ENCODE results near the gene SLC66A3. TPM values are rescaled to one million over a fixed set of nuclear protein-coding genes. Genes with fewer than 3 reads are reported as not detected.
"Not testable (repeated sequence)": the region's sequence is repeated elsewhere in the genome, so short reads cannot be mapped to it uniquely, and the experiment has no call there.

SLC66A3 gene
- total RNA-seq, 3 donors from 2014 or later: 5.3 to 6.9 (median 6.7) TPM

DNA sequence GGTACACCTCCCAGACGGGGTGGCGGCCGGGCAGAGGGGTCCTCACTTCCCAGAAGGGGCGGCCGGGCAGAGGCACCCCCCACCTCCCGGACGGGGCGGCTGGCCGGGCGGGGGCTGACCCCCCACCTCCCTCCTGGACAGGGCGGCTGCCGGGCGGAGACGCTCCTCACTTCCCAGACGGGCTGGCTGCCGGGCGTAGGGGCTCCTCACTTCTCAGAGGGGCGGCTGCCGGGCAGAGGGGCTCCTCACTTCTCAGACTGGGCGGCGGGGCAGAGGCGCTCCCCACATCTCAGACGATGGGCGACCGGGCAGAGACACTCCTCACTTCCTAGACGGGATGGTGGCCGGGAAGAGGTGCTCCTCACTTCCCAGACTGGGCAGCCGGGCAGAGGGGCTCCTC is 9.8 kb downstream of the SLC66A3 start:
- H3K4me1 Mint-ChIP-seq (ENCODE audit: low read depth): peaks cover 15% of the 10 kb centered on the region
- not testable (repeated sequence) for H3K4me3 Mint-ChIP-seq, H3K9me3 Mint-ChIP-seq

DNA sequence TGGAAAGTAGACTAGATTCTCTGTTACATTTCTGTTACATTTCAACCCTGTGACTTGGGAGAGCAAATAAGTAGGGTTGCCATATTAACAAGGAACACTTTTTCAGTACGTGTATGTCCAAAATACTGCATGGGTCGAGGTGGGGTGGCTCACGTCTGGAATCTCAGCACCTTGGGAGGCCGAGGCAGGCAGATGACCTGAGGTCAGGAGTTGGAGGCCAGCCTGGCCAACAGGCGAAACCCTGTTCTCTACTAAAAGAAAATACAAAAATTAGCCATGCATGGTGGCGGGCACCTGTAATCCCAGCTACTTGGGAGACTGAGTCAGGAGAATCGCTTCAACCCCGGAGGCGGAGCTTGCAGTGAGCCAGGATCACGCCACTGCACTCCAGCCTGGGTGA is 11.2 kb downstream of the SLC66A3 start:
- DNase-seq (no peak), ATAC-seq (no peak)
- no peaks in the 10 kb centered on the region for H3K27me3 Mint-ChIP-seq (ENCODE audit: low read depth)
- H3K36me3 Mint-ChIP-seq (ENCODE audit: insufficient read depth): peaks cover 11% of the 10 kb centered on the region
- H3K4me3 Mint-ChIP-seq: no peak overlapping the region
- no peaks in the 10 kb centered on the region for H3K9me3 Mint-ChIP-seq
- H3K4me1 Mint-ChIP-seq (ENCODE audit: low read depth): peaks cover 2% of the 10 kb centered on the region

More for the DNA sequence above, 9.8 kb downstream of the SLC66A3 start:
- ATAC-seq; H3K27me3 Mint-ChIP-seq (ENCODE audit: low read depth); DNase-seq: not testable (repeated sequence)
- peaks cover 11% of the 10 kb centered on the region for H3K36me3 Mint-ChIP-seq (ENCODE audit: insufficient read depth)

- ATAC-seq (no peak), DNase-seq (no peak)
- Mint-ChIP-seq H3K9me3 (no peaks in the 10 kb centered on the region), H3K36me3 (ENCODE audit: insufficient read depth) (peaks cover 7% of the 10 kb centered on the region), H3K4me3 (no peak overlapping the region), H3K4me1 (ENCODE audit: low read depth) (no peaks in the 10 kb centered on the region), H3K27me3 (ENCODE audit: low read depth) (no peaks in the 10 kb centered on the region)
Measured at GRCh38 chr2:11168488-11168887, 13.2 kb downstream of the SLC66A3 start.

- Mint-ChIP-seq H3K27me3 (ENCODE audit: low read depth) (no peaks in the 10 kb centered on the region), H3K9me3 (no peaks in the 10 kb centered on the region), H3K4me3 (no peak overlapping the region), H3K4me1 (ENCODE audit: low read depth) (no peaks in the 10 kb centered on the region), H3K36me3 (ENCODE audit: insufficient read depth) (peaks cover 1% of the 10 kb centered on the region)
- DNase-seq (no peak), ATAC-seq (no peak)
Measured at GRCh38 chr2:11169333-11169732, 14.1 kb downstream of the SLC66A3 start.

DNA sequence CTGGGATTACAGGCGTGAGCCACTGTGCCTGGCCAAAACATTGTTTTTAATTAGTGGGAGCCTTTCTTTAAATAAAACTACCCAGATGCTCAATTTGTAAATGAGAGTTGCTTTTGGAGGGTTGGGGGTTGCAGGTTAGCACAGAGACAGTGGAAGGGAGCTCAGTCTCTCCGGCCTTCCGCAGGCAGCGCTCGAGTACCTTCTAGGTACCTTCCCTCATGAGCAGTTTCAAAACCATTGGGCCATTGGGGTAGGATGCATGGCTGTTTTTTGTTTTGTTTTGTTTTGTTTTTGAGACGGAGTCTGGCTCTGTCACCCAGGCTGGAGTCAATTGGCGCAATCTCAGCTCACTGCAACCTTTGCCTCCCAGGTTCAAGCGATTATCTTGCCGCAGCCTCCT is 19.0 kb downstream of the SLC66A3 start:
- no peak for DNase-seq
- no peak overlapping the region for H3K4me3 Mint-ChIP-seq
- no peaks in the 10 kb centered on the region for H3K9me3 Mint-ChIP-seq
- no peak for ATAC-seq
- peaks cover 2% of the 10 kb centered on the region for H3K36me3 Mint-ChIP-seq (ENCODE audit: insufficient read depth)
- H3K27me3 Mint-ChIP-seq (ENCODE audit: low read depth): no peaks in the 10 kb centered on the region
- peaks cover 11% of the 10 kb centered on the region for H3K4me1 Mint-ChIP-seq (ENCODE audit: low read depth)

DNA sequence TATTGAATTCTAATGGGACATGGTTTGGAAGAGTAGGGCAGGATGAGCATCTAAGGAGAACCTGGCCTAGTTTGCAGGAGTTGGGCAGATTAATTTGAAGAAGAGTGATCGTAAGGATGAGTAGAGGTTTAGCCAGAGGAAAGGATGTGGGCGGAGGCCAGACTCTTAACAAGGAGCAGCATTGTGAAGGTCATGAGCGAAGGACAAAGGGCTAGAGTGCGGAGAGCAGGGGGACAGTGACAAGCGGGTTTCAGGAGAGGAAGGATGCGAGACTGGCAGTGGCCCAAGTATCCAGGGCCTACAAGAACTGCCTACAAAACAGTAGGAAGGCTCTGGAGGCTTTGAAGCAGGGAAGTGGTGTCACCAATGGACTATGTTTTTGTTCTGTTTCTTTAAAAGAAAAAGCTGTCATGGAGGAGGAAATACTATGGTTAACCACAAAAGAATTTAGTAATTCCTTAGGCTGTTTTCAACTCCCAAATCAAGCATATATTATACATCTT is 20.1 kb downstream of the SLC66A3 start:
- H3K9me3 Mint-ChIP-seq: no peaks in the 10 kb centered on the region
- no peak overlapping the region for H3K4me3 Mint-ChIP-seq
- H3K27me3 Mint-ChIP-seq (ENCODE audit: low read depth): no peaks in the 10 kb centered on the region
- H3K36me3 Mint-ChIP-seq (ENCODE audit: insufficient read depth): peaks cover 2% of the 10 kb centered on the region
- ATAC-seq: no peak
- no peak for DNase-seq
- H3K4me1 Mint-ChIP-seq (ENCODE audit: low read depth): peaks cover 11% of the 10 kb centered on the region

DNA sequence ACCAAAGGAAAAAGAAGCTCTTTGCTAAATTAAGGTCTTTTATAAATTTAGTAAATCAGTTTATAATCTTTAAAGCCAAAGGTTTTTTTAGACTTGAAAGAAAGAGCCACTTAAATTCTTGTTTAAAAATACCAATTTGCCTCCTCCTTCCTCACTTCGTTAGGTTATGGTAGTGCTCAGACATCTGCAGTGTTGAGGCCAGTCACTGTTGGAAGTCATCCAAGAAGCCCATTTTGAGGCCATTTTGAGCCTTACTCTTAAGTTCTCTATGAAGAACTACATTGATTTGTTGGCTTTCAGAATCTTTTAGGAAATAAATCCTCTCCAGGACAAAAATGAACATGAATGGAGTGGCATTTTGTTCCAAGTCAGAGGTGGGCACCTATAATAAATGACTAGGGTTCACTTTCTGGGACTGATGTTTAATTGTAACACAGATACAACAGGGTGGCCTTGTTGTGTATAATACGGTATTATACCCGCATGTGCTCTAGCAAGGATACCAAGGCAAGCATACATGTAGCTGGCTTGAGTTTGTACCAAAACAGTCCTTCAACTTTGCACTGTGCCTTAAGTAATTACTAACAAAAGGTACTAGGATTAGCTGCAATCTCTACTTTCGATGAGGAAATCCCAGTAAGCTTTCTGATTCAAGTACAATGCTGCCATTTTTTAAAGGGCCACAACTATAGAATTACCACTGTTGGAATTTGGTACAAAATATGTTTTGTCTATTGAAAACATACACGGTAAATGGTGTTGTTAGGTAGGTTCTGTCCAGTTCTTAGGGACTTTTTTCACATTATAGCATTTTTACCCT is 22.8 kb downstream of the SLC66A3 start:
- H3K4me1 Mint-ChIP-seq (ENCODE audit: low read depth): peaks cover 11% of the 10 kb centered on the region

GRCh38 chr2:11179196-11179595 is 23.9 kb downstream of the SLC66A3 start:
- Mint-ChIP-seq H3K4me1 (ENCODE audit: low read depth) (peaks cover 11% of the 10 kb centered on the region), H3K27me3 (ENCODE audit: low read depth) (no peaks in the 10 kb centered on the region)
- ATAC-seq: no peak

More for the DNA sequence above, 22.8 kb downstream of the SLC66A3 start:
- no peaks in the 10 kb centered on the region for H3K27me3 Mint-ChIP-seq (ENCODE audit: low read depth)
- no peaks in the 10 kb centered on the region for H3K9me3 Mint-ChIP-seq
- DNase-seq (no peak), ATAC-seq (no peak)
- H3K36me3 Mint-ChIP-seq (ENCODE audit: insufficient read depth): peaks cover 5% of the 10 kb centered on the region
- H3K4me3 Mint-ChIP-seq: no peak overlapping the region

DNA sequence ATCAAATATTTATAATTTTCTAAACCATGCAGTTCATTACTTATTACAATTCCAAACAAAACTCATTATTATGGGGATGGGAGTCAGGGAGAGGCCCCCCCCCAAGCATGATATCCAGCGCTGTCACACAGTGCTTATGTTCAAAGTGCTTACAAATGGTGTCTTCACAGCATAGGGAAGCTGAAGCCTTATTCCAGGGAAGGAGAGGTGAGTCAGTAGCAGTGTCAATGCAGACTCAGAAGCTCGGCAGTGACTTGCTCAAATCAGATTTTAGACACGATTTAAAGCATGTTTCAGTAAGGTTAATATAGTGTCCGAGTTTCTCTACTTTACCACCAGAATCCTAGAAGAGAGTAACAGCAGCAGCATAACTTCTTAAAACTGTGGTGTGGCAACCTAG is 24.6 kb downstream of the SLC66A3 start:
- no peaks in the 10 kb centered on the region for H3K9me3 Mint-ChIP-seq
- peaks cover 10% of the 10 kb centered on the region for H3K4me1 Mint-ChIP-seq (ENCODE audit: low read depth)
- no peaks in the 10 kb centered on the region for H3K27me3 Mint-ChIP-seq (ENCODE audit: low read depth)
- ATAC-seq: no peak
- no peak for DNase-seq
- H3K4me3 Mint-ChIP-seq: no peak overlapping the region
- H3K36me3 Mint-ChIP-seq (ENCODE audit: insufficient read depth): peaks cover 5% of the 10 kb centered on the region

More at GRCh38 chr2:11179196-11179595, 23.9 kb downstream of the SLC66A3 start:
- Mint-ChIP-seq H3K36me3 (ENCODE audit: insufficient read depth) (peaks cover 5% of the 10 kb centered on the region), H3K9me3 (no peaks in the 10 kb centered on the region), H3K4me3 (no peak overlapping the region)
- no peak for DNase-seq

- Mint-ChIP-seq H3K4me3 (no peak overlapping the region), H3K27me3 (ENCODE audit: low read depth) (no peaks in the 10 kb centered on the region), H3K9me3 (no peaks in the 10 kb centered on the region), H3K36me3 (ENCODE audit: insufficient read depth) (peaks cover 5% of the 10 kb centered on the region), H3K4me1 (ENCODE audit: low read depth) (peaks cover 3% of the 10 kb centered on the region)
- ATAC-seq: no peak
- DNase-seq: no peak
Measured at GRCh38 chr2:11180653-11181052, 25.4 kb downstream of the SLC66A3 start.

DNA sequence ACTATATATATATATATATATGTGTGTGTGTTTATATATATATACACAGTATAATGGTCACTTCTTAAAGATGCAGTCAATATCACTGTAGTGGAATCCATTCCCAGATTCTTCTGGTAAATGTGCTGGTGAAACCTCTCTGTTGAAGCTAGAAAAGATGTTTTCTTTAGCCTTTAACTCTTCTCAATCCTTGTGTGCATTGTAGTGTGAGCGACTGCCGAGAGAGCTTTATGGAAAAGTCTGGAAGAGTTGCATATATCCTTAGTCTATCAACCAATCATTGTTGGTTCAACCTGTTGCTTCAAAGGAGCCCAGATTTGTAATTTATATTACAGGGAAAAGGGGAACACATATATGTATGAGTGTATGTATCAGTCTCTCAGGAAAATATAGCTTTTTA is 27.7 kb downstream of the SLC66A3 start:
- Mint-ChIP-seq H3K36me3 (ENCODE audit: insufficient read depth) (peaks cover 9% of the 10 kb centered on the region), H3K27me3 (ENCODE audit: low read depth) (no peaks in the 10 kb centered on the region), H3K9me3 (no peaks in the 10 kb centered on the region), H3K4me1 (ENCODE audit: low read depth) (no peaks in the 10 kb centered on the region), H3K4me3 (no peak overlapping the region)
- no peak for DNase-seq
- ATAC-seq: no peak

GRCh38 chr2:11186145-11186544 is 30.9 kb downstream of the SLC66A3 start:
- no peak overlapping the region for H3K4me3 Mint-ChIP-seq
- H3K9me3 Mint-ChIP-seq: no peaks in the 10 kb centered on the region
- no peak for ATAC-seq

DNA sequence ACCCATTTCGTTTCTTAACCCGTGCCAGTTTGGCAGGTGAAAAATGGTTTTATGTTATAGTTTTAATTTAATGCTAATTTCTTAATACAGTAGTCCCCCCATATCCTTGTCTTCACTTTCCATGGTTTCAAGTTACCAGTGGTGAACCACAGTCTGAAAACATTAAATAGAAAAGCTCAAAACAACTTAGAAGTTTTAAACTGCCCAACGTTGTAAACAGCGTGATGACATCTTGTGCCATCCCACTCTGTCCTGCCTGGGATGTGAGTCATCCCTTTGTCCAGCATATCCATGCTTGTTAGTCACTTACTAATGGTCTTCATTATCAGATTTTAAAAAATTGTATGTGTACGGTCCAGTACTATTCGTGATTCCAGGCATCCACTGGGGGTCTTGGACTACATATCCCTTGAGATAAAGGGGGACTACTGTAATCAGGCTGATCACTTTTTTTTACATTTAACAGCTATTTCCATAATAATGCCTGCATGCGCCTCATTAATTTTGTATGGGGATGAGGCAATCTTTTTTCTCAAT is 31.9 kb downstream of the SLC66A3 start:
- no peaks in the 10 kb centered on the region for H3K4me1 Mint-ChIP-seq (ENCODE audit: low read depth)
- no peaks in the 10 kb centered on the region for H3K27me3 Mint-ChIP-seq (ENCODE audit: low read depth)
- DNase-seq: no peak
- no peak overlapping the region for H3K4me3 Mint-ChIP-seq
- no peak for ATAC-seq
- peaks cover 14% of the 10 kb centered on the region for H3K36me3 Mint-ChIP-seq (ENCODE audit: insufficient read depth)
- H3K9me3 Mint-ChIP-seq: no peaks in the 10 kb centered on the region

More at GRCh38 chr2:11186145-11186544, 30.9 kb downstream of the SLC66A3 start:
- DNase-seq: no peak
- Mint-ChIP-seq H3K36me3 (ENCODE audit: insufficient read depth) (peaks cover 14% of the 10 kb centered on the region), H3K27me3 (ENCODE audit: low read depth) (no peaks in the 10 kb centered on the region), H3K4me1 (ENCODE audit: low read depth) (no peaks in the 10 kb centered on the region)

GRCh38 chr2:11187731-11188130 is 32.5 kb downstream of the SLC66A3 start:
- no peak for ATAC-seq
- no peak for DNase-seq
- no peaks in the 10 kb centered on the region for H3K4me1 Mint-ChIP-seq (ENCODE audit: low read depth)
- H3K4me3 Mint-ChIP-seq: no peak overlapping the region
- H3K36me3 Mint-ChIP-seq (ENCODE audit: insufficient read depth): peaks cover 19% of the 10 kb centered on the region
- no peaks in the 10 kb centered on the region for H3K9me3 Mint-ChIP-seq
- no peaks in the 10 kb centered on the region for H3K27me3 Mint-ChIP-seq (ENCODE audit: low read depth)

DNA sequence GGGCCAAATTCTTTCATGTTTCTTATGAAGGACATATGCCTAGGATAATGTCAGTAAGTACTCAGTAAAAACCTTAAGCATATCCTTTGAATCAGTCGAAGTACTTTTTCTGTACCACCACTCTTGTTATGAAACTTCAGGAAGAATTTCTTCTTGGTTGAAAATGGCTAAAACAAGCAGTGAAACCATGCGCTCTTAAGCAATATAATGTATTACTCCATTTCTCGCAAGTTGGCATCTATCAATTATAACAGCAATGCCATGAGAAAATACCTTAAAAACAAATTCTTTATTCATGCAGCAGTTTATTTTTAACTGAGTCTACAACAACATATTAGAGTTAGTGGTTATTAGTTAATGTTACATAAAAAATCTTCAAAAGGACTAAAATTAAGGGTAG is 41.0 kb downstream of the SLC66A3 start:
- DNase-seq (no peak), ATAC-seq (no peak)
- Mint-ChIP-seq H3K9me3 (no peaks in the 10 kb centered on the region), H3K4me1 (ENCODE audit: low read depth) (no peaks in the 10 kb centered on the region), H3K4me3 (no peak overlapping the region), H3K27me3 (ENCODE audit: low read depth) (no peaks in the 10 kb centered on the region), H3K36me3 (ENCODE audit: insufficient read depth) (peaks cover 30% of the 10 kb centered on the region)
